DMS 273 (cell line): ENCODE results near the gene SH3BP2.
"Not testable (repeated sequence)": the region's sequence is repeated elsewhere in the genome, so short reads cannot be mapped to it uniquely, and the experiment has no call there.

Experiments
- DNase-seq: peaks from one replicate; lab custom pipeline; 2025; ENCODE audit not compliant: unreplicated experiment; lab: John Stamatoyannopoulos, UW

Gene SH3BP2

DNA sequence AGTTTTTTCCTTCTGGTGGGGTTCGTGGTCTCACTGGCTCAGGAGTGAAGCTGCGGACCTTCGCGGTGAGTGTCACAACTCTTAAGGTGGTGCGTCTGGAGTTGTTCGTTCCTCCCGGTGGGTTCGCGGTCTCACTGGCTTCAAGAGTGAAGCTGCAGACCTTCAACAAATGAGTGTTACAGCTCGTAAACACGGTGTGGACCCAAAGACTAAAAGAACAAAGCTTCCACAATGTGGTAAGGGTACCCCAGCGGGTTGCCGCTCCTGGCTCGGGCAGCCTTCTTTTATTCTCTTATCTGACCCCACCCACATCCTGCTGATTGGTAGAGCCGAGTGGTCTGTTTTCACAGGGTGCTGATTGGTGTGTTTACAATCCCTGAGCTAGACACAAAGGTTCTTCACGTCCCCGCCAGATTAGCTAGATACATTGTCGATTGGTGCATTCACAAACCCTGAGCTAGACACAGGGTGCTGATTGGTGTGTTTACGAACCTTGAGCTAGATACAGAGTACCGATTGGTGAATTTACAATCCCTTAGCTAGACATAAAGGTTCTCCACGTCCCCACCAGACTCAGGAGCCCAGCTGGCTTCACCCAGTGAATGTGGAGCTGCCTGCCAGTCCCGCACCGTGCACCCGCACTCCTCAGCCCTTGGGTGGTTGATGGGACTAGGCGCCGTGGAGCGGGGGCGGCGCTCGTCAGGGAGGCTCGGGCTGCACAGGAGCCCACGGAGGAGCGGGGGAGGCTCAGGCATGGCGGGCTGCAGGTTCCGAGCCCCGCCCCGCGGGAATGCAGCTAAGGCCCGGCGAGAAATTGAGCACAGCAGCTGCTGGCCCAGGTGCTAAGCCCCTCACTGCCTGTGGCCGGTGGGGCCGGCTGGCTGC lies 30.2 kb upstream of the SH3BP2 start:
- not testable (repeated sequence) for DNase-seq

DNA sequence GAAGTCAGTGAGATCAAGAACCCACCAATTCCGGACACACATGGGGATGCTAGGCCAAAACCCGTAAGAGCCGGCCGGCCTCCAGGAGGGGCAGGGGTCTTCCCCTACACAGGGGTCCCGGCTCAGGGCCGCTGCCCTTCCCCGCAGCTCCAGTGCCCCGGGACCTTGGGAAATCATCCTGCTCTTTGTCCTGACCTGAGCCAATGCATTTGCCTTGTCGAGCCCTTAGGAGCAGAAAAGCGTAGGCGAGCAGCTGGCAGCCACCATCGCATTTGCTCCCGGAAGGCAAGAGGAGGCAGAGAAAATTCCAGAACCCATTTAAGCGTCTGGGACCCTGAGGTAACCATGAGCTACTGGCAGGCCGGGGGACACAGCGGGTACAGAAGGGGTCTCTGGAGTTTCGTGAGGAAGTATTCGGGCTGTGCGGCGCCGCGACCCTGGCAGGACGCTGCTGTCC lies 29.3 kb upstream of the SH3BP2 start:
- DNase-seq = no peak

DNA sequence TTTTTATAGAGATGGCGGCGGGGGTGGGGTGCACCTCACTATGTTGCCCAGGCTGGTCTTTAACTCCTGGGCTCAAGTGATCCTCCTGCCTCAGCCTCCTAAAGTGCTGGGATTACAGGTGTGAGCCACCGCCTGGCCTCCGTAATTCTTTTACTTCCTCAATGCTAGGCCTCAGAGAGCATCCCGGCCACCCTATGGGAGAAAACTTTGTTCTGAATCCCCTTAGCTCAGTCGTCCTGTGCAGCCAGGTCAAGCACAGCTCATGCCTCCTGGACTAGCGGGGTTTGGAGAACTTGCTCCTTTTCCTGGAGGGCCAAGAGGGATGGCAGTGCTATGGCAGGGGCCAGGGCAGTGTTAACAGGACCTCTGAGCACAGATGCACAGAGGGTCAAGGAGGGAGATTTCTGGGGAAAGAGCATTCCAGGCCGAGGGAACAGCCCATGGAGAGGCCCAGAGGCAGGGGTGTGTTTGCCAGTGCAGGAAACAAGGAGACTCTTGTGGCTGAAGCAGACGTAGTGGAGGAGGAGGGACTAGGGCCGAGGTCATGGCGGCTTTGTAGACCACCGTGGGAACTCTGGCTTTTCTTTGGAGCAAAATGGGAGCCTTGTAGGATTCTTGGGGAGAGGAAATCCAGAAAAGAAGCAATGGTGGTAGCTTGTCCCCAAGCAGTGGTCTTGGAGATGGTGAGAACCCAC lies 26.9 kb upstream of the SH3BP2 start:
- DNase-seq = no peak

DNA sequence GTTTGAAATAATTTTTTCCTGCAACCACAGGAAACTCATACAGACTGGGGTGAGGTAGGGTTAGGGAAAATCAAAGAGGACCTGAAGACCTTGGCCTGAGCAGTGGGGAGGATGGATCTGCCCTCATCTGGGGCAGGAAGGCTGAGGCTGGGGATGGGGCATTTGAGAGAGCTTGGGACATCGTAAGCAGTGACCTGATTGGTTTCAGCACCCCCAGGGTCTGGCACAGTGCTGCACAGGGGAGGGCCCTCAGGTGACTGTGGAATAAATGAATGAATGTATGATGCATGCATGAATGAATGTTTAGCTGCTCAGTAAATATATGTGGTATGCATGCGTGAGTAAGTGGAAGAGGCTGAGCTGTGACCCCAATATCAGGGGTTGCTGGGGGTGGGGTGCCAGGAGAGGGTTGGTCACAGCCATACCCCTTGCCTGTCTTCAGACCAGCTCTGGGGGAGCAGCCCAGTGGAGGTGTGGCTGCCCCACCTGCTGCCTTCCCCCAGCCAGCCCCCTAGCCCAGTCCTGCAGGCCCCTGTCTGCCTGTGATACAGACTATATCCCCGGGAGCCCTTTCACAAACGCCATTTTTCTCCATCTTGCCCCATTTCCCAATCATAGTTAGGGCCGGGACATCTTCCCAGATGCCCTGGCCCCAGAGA lies 25.7 kb upstream of the SH3BP2 start:
- no peak for DNase-seq

DNA sequence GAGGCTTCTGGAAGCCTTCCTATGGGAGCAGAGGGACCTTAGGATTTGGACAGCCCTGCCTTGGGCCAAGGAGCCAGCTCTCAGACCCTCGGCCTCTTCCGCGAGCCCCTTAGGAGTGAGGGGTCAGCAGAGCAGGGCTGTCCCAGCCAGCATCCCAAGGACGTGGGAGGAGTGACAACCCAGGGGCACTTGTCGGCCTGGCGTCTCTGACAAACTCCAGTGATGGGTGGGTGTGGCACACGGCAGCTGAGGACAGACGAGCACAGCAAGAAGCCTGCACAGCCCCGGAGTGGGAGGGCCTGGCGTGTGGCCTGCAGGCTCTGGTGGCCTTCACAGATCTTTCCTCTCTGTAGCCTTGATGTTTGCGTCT lies 25.2 kb upstream of the SH3BP2 start:
- DNase-seq = no peak

DNA sequence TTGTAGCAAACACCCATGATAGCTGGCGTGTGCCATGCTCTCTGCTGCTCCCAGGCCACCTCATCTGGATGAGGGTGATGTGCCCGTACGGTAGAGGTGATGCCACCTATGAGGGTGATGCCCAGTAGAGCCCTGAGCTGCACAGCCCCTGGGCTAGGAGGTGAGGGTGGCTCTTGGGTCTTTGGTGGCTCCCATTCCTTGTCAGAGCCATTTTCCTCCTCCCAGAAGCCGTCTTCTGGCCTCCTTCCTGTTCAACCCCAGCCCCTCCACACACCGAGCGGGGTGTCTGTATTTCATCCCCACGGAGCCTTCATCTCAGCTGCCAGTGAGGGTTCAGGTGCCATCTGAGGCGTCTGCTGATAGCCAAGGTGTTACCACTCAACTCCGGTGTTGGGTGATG lies 24.8 kb upstream of the SH3BP2 start:
- DNase-seq = no peak

DNA sequence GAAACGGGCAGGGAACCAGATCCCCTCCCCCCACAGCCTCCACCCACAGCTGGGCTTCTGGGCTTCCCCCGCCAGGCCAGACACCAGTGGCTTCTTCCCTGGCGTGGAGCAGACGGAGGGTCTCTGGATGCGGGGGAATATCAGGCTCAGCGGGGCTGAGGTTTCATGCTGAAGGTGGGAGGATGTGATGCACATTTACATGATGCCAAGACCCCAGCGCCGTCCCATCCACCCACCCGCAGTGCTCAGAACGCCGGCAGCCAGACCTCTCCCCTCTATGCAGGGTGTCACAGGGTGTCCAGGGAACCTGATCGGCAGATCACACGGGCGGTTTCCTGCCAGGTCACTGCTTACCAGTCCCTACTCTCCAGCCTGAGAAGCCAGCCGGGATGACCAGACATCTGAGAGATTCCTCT lies 24.0 kb upstream of the SH3BP2 start:
- DNase-seq = no peak

DNA sequence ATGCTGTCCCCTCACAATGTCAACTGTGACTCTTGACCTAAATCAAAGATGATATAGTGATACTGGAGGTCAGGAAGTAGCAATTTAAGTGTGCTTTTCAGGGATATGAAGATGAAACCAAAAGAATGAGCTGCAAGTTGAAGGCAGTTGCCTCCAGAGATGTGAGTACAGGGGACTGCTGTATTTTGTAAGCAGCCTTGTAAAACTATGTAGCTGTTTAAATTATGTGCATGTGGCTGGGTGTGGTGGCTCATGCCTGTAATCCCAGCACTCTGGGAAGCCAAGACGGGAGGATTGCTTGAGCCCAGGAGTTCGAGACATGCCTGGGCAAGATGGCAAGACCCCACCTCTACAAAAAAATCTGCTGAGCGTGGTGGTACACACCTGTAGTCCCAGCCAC lies 21.6 kb upstream of the SH3BP2 start:
- no peak for DNase-seq

DNA sequence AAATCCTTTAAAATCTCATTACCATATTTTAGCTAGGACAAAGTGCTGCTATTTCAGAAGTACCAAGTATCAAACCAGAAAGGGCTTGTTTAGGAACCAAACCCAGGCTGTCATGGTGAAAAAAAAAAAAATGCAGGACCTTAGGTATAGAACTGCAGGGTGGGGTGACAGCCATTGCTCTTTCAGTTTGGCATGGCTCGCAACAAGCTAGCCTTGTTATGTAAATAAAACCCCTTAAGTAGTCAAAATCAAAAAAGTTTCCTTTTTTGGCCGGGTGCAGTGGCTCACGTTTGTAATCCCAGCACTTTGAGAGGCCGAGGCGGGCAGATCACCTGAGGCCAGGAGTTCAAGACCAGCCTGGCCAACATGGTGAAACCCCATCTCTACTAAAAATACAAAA lies 12.2 kb upstream of the SH3BP2 start:
- not testable (repeated sequence) for DNase-seq

DNA sequence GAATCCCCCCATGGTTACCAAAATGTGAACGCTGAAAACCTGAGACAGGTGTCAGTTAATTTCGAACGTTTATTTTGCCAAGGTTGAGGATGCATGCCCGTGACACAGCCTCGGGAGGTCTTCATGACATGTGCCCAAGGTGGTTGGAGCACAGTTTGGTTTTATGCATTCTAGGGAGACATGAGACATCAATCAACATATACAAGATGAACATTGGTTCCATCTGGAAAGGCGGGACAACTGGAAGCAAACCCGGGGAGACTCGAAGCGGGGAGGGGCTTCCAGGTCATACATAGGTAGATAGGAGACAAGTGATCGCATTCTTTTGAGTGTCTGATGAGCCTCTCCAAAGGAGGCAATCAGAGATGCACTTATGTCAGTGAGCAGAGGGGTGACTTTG lies 11.0 kb upstream of the SH3BP2 start:
- DNase-seq = no peak

DNA sequence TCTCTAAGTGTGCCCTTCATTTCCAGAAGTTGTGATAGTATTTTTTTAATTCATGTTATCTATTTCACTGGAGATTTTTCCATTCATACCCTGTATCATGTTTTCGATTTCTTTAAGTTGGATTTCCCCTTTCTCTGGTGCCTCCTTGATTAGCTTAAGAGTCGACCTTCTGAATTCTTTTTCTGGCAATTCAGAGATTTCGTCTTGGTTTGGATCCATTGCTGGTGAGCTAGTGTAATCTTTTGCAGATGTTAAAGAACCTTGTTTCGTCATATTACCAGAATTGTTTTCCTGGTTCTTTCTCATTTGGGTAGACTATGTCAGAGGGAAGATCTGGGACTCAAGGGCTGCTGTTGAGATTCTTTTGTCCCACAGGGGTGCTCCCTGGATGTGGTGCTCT lies 9.1 kb upstream of the SH3BP2 start:
- no peak for DNase-seq

DNA sequence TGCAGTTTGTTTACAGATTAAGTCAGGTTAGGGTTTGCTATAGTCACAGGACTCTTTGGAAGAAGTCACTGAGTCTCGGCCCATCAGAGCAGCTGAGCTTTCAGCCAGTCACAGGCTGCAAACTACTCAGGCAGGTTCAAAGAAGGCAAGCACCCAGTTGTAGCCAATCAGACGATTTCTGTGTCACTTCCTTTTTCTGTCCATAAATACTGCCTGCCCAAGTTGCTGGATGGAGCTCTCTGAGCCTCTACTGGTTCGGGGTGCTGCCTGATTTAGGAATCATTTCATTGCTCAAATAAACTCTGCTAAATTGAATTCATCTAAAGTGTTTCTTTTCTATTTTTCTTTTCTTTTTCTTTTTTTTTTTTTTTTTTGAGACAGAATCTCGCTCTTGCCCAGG lies 7.3 kb upstream of the SH3BP2 start:
- DNase-seq = no peak

DNA sequence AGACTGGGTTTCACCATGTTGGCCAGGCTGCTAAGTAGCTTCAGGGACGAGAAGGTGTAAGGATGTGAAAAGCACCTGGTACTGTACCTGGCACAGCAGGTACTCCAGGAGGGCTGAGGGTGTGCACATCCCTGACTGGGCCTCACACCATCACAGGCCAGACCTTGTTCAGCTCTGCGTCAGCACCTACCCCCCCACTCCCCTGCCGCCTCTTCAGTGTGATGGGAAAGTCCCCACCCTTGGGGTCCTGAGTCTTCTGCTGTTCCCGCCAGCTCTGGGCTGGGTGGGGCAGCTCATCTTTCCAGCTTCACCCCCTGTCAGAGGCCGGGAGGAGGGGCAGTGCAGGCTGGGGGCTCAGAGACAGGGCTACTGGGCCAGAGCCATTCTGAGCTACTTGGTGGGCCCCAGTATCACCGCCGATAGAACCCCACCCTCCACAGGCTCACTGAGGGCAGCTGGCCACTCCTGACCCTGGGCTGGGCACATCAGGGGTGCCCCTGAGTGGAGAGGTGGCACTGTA lies 6.7 kb upstream of the SH3BP2 start:
- DNase-seq = no peak

DNA sequence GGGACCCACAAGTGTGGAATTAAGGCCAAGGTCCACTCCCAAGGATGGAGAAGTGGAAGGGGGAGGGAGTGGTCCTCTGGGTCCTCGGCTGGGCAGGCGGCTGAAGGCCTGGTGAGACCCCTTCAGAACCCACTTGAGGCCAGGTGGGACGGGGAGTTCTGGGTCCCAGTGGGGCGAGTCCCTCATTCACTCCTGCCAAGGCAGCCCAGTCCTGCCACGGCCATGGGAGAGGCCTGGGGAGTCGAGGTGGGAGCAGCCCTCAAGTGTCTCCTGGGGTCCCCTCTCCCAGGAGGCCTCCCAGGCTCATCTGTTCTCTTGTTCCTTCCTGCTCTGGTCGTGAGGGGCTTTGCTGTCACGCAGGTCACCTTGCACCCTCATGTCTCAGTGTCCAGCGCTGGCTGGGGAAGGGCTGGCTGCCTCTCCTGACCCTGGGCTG lies 6.1 kb upstream of the SH3BP2 start:
- no peak for DNase-seq

DNA sequence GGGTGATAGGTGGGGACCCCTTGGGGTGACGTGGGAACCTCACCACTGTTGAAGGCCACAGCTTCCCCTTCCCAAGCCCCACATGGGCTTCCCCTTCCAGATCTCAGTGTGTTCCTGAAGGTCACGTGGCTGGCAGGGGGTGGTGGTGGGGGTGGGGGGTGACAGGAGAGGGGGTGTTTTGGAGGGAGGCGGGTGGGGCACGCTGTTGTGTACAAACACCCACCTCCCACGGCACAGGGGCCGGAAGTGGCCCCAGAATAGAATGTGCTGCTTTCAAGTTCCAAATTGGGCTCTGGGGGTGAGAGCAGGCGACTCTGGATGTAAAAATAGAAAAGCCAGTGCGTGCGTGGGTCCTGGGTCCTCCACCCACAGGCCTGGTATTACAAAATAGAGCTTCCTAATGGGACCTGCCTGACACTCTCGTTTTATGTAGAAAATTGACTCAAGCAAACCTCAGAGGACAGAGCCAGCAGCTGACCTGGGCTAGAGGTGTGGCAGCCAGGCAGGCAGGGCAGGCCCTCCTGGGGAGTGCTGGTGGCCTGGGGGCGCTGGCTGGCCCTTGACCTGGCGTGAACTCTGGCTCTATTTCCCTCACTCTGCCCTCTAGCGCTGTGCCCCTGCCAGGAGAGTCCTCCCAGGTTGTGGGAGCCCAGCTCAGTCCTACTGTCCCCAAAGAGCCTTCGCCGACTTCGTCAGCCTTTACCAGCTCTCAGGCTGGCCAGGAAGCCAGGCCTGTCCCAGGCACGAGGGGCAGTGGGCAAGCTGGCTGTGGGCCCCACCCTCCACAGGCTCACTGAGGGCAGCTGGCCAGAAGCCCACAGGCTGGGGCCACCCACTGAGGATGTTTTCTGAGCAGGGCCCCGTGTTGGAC lies 5.4 kb upstream of the SH3BP2 start:
- no peak for DNase-seq

DNA sequence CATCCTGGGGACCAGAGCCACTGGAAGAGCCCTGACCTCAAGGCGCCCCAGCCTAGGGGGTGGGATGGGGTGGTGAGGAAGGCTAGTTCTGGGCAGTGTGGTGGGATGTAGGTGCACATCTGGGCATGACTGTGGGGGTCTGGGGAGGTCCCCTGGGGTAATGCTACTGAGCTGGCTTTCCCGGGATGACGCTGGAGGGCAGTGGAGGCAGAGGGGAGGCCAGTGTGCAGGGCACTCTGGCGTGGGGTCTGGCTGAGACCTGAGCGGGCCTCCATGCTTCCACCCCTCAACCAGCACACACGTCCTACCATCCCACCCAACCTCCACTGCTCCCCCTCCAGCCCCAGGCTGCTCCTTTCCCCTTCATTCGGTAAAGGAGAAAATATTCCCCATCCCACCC lies 4.8 kb upstream of the SH3BP2 start:
- no peak for DNase-seq

DNA sequence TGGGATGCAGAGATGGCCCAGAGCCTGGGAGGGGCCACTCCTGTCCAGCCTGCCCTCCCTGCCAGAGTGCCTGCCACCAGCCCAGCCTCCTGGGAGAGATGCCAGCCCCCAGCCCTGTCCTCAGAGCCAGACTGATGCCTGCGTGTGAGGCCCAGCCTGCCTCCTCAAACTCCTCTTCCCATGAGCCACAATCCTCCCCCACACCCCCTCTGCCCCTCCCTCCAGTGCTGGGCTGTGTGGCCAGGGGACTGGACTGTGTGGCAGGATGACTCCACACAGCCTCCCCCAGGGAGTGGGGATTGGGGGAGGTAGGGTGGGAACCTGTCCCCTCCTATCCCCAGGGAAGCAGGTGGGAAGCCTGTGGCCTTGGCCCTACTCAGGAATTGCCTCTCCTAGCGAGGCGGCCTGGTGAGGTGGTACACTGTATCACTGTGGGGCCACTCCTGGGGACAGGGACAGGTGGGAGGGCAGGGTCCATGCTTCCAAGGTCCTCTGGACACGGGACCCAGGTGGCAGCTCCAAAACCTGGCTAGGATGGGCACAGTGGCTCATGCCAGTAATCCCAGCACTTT lies 4.3 kb upstream of the SH3BP2 start:
- DNase-seq = no peak

DNA sequence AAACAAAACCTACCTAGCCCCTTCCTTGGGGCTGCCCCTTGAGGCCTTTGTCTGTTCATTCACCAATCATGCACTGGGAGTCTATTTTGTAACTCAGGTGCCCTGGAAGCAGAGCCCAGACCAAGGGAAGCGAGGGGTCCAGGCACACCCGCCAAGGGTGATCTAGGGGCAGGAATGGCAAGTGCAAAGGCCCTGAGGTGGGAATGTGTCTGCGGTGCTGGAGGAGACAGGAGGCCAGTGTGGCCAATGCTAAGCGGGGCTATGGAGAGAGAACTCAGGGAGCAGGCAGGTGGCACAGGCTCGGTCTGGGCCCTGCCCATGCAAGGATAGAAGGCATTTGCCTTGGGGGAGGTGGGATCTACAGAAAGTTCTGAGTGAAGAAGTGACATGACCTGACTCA lies 3.5 kb upstream of the SH3BP2 start:
- no peak for DNase-seq

DNA sequence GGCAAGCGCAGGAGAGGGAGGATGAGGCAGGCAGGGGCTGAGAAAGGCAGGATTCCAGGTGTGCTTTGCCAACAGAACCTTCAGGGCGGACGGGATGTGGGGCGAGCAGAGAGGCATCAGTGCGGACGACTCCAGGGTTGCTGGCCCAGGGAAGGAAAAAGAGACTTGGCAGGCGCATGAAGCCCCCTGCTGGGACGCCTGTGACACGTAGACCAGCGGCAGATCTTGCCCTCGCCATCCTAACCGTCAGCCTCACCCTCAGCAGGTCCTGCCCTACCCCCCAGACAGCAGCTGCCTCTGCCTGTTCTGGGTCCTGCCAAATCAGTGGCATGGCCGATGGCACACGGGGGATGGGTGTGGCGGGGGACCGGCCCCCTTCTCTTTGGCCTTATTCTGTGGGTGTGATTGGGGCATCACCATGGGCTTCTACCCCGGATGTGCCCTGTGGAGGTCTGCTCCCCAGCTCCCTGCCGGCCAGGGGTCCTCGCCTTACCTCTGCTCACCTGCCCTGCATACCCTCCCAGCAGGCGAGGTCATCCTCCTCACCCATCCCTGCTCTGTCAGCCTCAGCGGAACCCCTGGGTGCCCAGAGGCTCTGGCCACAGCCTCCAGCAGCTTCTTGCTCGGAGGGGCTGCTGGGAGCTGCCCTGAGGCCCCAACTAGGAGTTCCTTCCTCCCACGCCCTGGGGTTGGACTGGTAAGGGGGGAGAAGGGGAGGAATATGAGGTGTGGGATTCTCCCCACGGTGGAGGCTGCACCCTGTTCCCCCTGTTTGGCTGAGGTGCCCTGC lies 2.9 kb upstream of the SH3BP2 start:
- no peak for DNase-seq
